Calu3 (cell line): ENCODE measurements around the gene ZNF337. TPM values are rescaled to one million over a fixed set of nuclear protein-coding genes. Genes with fewer than 3 reads are reported as not detected.
"Not testable (repeated sequence)": the region's sequence is repeated elsewhere in the genome, so short reads cannot be mapped to it uniquely, and the experiment has no call there.

Experiments
- BruUV-seq: library from RNA; stranded (reverse); fragments of 400-500 nt; replicated peaks from 2 replicates; lab custom pipeline; 2021; lab: Mats Ljungman, UMichigan
- CTCF ChIA-PET: fragments of 300-600 bp; sonication (Branson Sonifier 250); formaldehyde crosslinking; loops from one replicate; lab custom pipeline; 2022; ENCODE audit warnings: antibody characterized with exemption; lab: Charles Lee
- DNase-seq: peaks from one replicate; pipeline ENCODE4 v3.0.0; 2022
- H3K27ac Mint-ChIP-seq: one replicate; pipeline ENCODE4 v1.8.0; 2022; ENCODE audit warnings: mixed read lengths; ENCODE audit not compliant: unreplicated experiment
- H3K27me3 Mint-ChIP-seq: one replicate; pipeline ENCODE4 v1.8.0; 2022; ENCODE audit warnings: mixed read lengths; ENCODE audit not compliant: unreplicated experiment
- H3K36me3 Mint-ChIP-seq: one replicate; pipeline ENCODE4 v1.8.0; 2022; ENCODE audit warnings: mild to moderate bottlenecking, moderate library complexity, mixed read lengths; ENCODE audit not compliant: insufficient read depth, unreplicated experiment
- H3K4me1 Mint-ChIP-seq: one replicate; pipeline ENCODE4 v1.8.0; 2022; ENCODE audit warnings: mild to moderate bottlenecking, low read depth, mixed read lengths; ENCODE audit not compliant: unreplicated experiment
- H3K4me3 Mint-ChIP-seq: one replicate; pipeline ENCODE4 v1.8.0; 2022; ENCODE audit warnings: mild to moderate bottlenecking, low read depth, moderate library complexity, mixed read lengths; ENCODE audit not compliant: unreplicated experiment
- H3K9me3 Mint-ChIP-seq: one replicate; pipeline ENCODE4 v1.8.0; 2022; ENCODE audit warnings: low read depth, mixed read lengths; ENCODE audit not compliant: unreplicated experiment
- CTCF ChIP-seq: fragments of 200-600 bp; IDR thresholded peaks from one replicate; pipeline ENCODE4 v1.8.0; 2022; ENCODE audit warnings: antibody characterized with exemption; ENCODE audit not compliant: unreplicated experiment
- intact Hi-C: fragments of 100-400 bp; cut with micrococcal nuclease; formaldehyde crosslinking; loops from one replicate; pipeline ENCODE4 v1.10.0; 2022; ENCODE audit not compliant: unreplicated experiment
- total RNA-seq: library from RNA; stranded (reverse); gene quantifications from 2 replicates; pipeline ENCODE4 v1.2.3, GENCODE V29; 2022

The ZNF337 gene
- total RNA-seq, 1 experiment from 2014 or later, result 6.6 TPM

GRCh38 chr20:25654487-25654886, 42.2 kb downstream of the ZNF337 start:
- DNase-seq, result no peak
- Mint-ChIP-seq H3K4me1 (no peaks in the 10 kb centered on the region), H3K9me3 (no peaks in the 10 kb centered on the region), H3K27me3 (no peaks in the 10 kb centered on the region), H3K36me3 (no peaks in the 10 kb centered on the region), H3K27ac (no peak overlapping the region), H3K4me3 (no peak overlapping the region)
- TF ChIP-seq CTCF, result no peak
- BruUV-seq, result no TSS peak
- CTCF ChIA-PET, result no interaction called here
- intact Hi-C loops, result no loop called here

- H3K27ac Mint-ChIP-seq, DNase-seq, H3K4me3 Mint-ChIP-seq, BruUV-seq, H3K27me3 Mint-ChIP-seq, CTCF ChIA-PET, H3K4me1 Mint-ChIP-seq, H3K9me3 Mint-ChIP-seq, H3K36me3 Mint-ChIP-seq, intact Hi-C loops: not testable (repeated sequence)
Observed at GRCh38 chr20:25652866-25653265, 43.8 kb downstream of the ZNF337 start.

- no peaks in the 10 kb centered on the region for H3K27me3 Mint-ChIP-seq
- no peak for DNase-seq
- H3K9me3 Mint-ChIP-seq, result no peaks in the 10 kb centered on the region
- TF ChIP-seq CTCF, result no peak
- H3K4me3 Mint-ChIP-seq, result no peak overlapping the region
- intact Hi-C loops, result no loop called here
- H3K4me1 Mint-ChIP-seq, result no peaks in the 10 kb centered on the region
- H3K27ac Mint-ChIP-seq, result no peak overlapping the region
- no TSS peak for BruUV-seq
- CTCF ChIA-PET, result no interaction called here
- H3K36me3 Mint-ChIP-seq, result no peaks in the 10 kb centered on the region
Observed at GRCh38 chr20:25644814-25645213, 51.8 kb downstream of the ZNF337 start.

- no peak for DNase-seq
- no peak for TF ChIP-seq CTCF
- intact Hi-C loops, result no loop called here
- BruUV-seq, result no TSS peak
- Mint-ChIP-seq H3K36me3 (no peaks in the 10 kb centered on the region), H3K27me3 (no peaks in the 10 kb centered on the region), H3K4me3 (no peak overlapping the region), H3K27ac (no peak overlapping the region), H3K9me3 (no peaks in the 10 kb centered on the region), H3K4me1 (no peaks in the 10 kb centered on the region)
- CTCF ChIA-PET, result no interaction called here
Observed at GRCh38 chr20:25643716-25644115, 52.9 kb downstream of the ZNF337 start.

- Mint-ChIP-seq H3K9me3 (no peaks in the 10 kb centered on the region), H3K4me1 (no peaks in the 10 kb centered on the region), H3K36me3 (no peaks in the 10 kb centered on the region), H3K27ac (no peak overlapping the region), H3K4me3 (no peak overlapping the region), H3K27me3 (no peaks in the 10 kb centered on the region)
- DNase-seq, result no peak
- no peak for TF ChIP-seq CTCF
- CTCF ChIA-PET, result no interaction called here
- no TSS peak for BruUV-seq
- intact Hi-C loops, result no loop called here
Observed at GRCh38 chr20:25637247-25637646, 59.4 kb downstream of the ZNF337 start.
